Lung microvascular endothelial cell (primary cell): ENCODE results near the gene IGSF10. TPM values are rescaled to one million over a fixed set of nuclear protein-coding genes. Genes with fewer than 3 reads are reported as not detected.

Source experiments
- DNase-seq, 2 donors: peaks; one replicate each; pipeline versions ENCODE4 v3.0.0 to v3.0.0-alpha.2; 2010; ENCODE audit warnings: low read depth in 2 of 2
- total RNA-seq: library from RNA; depleted of rRNA; stranded (reverse); fragments of >200 nt; gene quantifications from 2 replicates; pipeline ENCODE4 v1.2.1, GENCODE V29; 2014

Gene IGSF10
- total RNA-seq, 1 donor from 2014 or later, result not detected

GRCh38 chr3:151460228-151460627 is 633 bp downstream of the IGSF10 start:
- DNase-seq, result no peak

- DNase-seq, result no peak
Observed at GRCh38 chr3:151459358-151459757, 1.5 kb downstream of the IGSF10 start.

GRCh38 chr3:151456065-151456464 is 4.8 kb downstream of the IGSF10 start:
- no peak for DNase-seq

GRCh38 chr3:151452841-151453240 is 8.0 kb downstream of the IGSF10 start:
- DNase-seq, result no peak

GRCh38 chr3:151452368-151452767 is 8.5 kb downstream of the IGSF10 start:
- no peak for DNase-seq

GRCh38 chr3:151446002-151446340 is 14.9 kb downstream of the IGSF10 start:
- no peak for DNase-seq

- DNase-seq, result peak in 1 of 2 donors; percentile 6
Observed at GRCh38 chr3:151445273-151446001, 15.4 kb downstream of the IGSF10 start.

- peak; percentile 12 to 22 for DNase-seq
Observed at GRCh38 chr3:151443583-151443982, 17.3 kb downstream of the IGSF10 start.

- no peak for DNase-seq
Observed at GRCh38 chr3:151440940-151441339, 19.9 kb downstream of the IGSF10 start.

GRCh38 chr3:151439652-151440125 is 21.2 kb downstream of the IGSF10 start:
- peak; percentile 70 to 71 for DNase-seq

GRCh38 chr3:151437906-151438305 is 23.0 kb downstream of the IGSF10 start:
- no peak for DNase-seq

- no peak for DNase-seq
Observed at GRCh38 chr3:151436675-151437446, 24.0 kb downstream of the IGSF10 start.

GRCh38 chr3:151434151-151434890 is 26.5 kb downstream of the IGSF10 start:
- DNase-seq, result peak in 1 of 2 donors; percentile 63

- DNase-seq, result no peak
Observed at GRCh38 chr3:151432616-151433372, 28.1 kb downstream of the IGSF10 start.

GRCh38 chr3:151431940-151432339 is 28.9 kb downstream of the IGSF10 start:
- DNase-seq, result no peak

GRCh38 chr3:151430821-151431484 is 29.9 kb downstream of the IGSF10 start:
- no peak for DNase-seq

- no peak for DNase-seq
Observed at GRCh38 chr3:151428386-151428785, 32.5 kb downstream of the IGSF10 start.

GRCh38 chr3:151426341-151426657 is 34.6 kb downstream of the IGSF10 start:
- no peak for DNase-seq

GRCh38 chr3:151425627-151426340 is 35.1 kb downstream of the IGSF10 start:
- DNase-seq, result no peak

GRCh38 chr3:151423091-151423490 is 37.8 kb downstream of the IGSF10 start:
- DNase-seq, result no peak
